Activated CD8-positive, alpha-beta memory T cell treated with anti-CD3 and anti-CD28 coated beads for 48 hours (primary cell): ENCODE measurements around the gene KLHL8.
"Not testable (repeated sequence)": the region's sequence is repeated elsewhere in the genome, so short reads cannot be mapped to it uniquely, and the experiment has no call there.

Source experiments
- DNase-seq, 3 experiments: peaks; one replicate each; pipeline ENCODE4 v3.0.0-alpha.2; 2020; ENCODE audit warnings: low read depth in 2 of 3, low spot score in 2 of 3

KLHL8 gene

DNA sequence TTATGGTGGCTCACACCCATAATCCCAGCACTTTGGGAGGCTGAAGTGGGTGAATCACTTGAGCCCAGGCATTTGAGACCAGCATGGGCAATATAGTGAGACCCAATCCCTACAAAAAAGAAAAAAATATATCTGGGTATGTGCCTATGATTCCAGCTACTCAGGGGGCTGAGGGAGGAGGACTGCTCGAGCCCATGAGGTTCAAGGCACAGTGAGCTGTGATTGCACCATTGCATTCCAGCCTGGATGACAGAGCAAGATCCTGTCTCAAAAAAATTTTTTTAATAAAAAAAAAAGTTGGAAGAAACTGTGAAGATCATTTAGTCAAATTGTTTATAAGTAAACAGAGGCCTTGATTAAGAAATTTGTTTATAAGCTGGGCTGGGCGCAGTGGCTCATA lies 39.7 kb downstream of the KLHL8 start:
- DNase-seq = no peak

DNA sequence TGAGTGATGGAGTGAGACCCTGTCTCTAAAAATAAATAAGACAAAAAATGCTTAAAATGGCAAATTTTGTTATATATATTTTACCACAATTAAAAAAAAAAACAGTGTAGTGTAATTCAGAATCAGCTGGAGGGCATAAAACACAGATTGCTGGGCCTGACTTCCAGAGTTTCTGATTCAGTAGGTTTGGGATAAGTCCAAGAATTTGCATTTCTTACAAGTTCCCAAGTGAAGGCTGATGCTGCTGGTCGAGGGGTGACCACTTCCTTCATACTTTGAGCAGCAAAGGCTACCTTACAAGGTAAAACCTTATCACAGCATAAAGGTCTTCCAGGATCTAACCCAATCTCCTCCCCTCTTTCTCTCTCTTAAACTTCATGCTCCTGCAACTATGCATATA lies 40.7 kb downstream of the KLHL8 start:
- DNase-seq = no peak

DNA sequence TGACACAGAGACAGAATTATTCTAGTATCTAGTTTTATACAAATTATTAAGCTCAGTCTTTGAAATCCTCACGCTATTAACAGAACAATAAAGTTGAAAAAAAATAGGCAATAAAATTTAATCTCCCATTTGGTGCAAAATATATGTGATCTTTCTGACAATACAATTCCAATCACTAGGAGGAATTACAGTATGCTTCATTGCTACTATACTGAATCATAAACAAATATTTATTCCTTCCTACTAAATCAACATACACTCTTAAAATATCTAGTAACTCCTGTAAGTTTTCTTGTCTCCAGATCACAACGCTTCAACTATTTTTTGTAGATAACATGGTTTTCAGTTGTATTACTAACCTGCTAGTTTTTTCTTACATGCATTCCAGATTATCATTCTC lies 45.7 kb downstream of the KLHL8 start:
- no peak for DNase-seq

DNA sequence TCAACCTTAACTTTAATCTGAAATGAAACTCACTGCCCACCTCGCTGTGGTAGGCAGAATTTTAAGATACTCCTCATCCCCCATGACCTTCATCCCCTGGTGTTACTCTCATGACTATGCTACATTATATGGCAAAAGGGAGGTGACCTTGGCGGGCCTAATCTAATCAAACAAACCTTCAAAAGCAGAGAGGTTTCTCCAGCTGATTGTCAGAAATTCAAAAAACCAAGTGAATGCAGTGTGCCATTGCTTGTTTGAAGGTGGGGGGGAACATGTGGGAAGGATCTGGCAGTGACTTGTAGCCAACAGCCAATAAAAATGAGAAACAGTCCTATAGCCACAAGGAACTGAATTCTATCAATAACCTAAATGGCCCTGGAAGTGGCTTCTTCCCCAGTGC lies 48.5 kb downstream of the KLHL8 start:
- DNase-seq = no peak

DNA sequence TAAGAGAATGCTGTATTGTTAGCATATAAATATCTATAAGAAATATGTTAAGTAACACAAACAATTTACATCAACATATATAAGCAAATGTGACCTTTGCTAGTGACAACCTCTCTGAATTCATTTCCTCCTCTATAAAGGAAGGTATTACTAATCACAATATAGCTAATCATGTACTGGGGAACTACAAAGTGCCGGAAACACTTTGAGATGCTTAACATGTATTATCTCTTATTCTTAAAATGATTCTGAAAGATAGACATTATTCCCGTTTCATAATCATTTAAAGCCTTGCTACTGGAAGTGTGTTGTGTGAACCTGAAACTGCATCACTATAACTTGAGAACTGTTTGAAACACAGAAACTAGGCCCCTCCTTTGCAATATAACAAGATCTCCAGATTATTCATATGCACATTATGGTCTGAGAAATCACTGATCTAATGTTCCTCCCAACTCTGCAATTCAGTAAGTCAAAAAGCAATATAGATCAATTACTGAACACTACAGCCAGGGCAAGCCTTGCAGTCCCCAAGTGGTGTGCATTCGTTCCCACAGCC lies 54.0 kb downstream of the KLHL8 start:
- DNase-seq = no peak

DNA sequence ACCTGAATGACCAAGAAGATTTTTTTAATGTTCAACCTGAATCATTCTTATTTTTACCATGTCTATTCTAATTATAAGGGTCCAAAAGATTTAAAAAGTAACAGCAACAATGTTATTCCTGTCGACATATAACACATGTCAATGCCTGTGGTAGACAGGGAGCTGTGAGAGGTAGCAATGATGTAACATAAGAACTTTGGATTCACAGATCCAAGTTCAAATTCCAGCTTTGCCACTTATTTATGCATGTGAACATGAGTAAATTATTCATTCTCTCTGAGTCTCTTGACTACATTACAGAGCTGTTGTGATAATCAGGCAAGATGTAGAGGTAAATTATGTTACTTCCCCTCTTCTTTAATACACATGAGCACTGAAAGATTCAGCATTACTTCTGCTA lies 54.5 kb downstream of the KLHL8 start:
- no peak for DNase-seq

DNA sequence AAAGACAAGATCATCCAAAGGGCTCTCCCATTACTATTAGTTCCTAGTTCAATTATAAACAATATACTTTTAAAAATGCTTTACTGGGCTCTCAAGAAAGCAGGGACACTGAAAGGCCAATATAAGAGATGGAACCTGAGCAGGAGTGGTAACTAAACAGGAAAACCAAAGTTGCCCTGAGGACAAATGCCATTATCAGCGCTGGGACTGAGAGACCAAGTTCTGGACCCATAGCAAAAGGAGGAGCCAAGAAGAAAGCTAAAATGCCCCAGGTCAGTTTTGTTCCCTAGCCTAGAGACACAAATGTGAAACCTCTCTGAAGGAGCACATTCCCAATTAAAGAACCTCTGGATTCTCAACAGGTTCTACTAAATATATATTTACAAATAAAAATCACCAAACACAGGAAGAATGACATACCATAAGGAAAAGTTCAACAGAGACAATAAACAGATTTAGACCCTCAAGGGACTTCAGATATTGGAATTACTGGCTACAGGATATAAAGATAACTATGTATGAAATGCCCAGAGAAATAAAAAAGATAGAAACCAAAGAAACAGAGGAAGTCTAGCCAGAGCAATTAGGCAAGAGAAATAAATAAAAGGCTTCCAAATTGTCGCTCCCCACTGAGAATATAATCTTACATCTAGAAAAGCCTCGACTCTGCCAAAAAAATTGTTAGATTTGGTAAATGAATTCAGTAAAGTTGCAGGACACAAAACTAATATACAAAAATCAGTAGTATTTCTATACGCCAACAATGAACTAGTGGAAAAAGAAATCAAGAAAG lies 67.1 kb downstream of the KLHL8 start:
- DNase-seq = no peak

DNA sequence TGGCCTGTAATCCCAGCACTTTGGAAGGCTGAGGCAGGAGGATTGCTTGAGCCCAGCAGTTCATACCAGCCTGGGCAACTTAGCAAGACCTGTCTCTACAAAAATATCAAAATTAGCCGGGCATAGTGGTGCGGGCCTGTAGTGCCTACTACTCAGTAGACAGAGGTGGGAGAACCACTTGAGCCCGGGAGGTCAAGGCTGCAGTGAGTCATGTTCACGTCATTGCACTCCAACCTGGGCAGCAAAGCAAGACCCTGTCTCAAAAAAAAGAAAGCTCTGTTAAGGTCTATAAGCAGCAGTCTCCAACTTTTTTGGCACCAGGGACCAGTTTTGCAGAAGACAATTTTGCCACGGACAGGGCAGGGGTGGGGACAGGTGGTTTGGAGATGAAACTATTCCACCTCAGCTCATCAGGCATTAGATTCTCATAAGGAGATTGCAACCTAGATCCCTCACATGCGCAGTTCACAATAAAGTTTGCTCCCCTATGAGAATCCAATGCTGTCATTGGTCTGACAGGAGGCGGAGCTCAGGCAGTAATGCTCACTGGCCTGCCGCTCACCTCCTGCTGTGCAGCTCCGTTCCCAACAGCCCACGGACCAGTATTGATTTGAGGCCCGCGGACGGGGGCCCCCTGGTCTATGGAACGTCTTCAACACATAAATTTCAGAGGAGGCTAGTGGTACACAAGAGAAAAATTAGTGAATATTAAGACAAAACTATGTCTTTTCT lies 67.9 kb downstream of the KLHL8 start:
- no peak for DNase-seq

DNA sequence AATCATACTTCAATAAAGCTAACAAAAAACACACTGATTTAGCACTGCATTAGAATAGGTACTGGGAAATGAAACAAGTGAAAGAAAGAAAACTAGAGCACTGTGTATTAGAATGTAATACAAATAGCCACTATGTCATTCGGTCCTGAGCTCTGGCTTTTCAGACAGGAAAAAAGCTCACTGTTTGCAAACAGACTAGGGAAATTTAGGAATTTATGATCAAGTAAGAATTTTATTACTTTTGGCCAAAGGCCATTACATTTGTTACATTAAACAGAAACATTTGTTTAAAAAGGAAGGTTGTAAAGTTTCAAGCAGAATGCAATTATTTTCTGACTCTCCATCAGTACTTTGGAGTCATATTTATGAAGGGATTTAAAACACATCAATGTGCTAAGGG lies 68.7 kb downstream of the KLHL8 start:
- no peak for DNase-seq

DNA sequence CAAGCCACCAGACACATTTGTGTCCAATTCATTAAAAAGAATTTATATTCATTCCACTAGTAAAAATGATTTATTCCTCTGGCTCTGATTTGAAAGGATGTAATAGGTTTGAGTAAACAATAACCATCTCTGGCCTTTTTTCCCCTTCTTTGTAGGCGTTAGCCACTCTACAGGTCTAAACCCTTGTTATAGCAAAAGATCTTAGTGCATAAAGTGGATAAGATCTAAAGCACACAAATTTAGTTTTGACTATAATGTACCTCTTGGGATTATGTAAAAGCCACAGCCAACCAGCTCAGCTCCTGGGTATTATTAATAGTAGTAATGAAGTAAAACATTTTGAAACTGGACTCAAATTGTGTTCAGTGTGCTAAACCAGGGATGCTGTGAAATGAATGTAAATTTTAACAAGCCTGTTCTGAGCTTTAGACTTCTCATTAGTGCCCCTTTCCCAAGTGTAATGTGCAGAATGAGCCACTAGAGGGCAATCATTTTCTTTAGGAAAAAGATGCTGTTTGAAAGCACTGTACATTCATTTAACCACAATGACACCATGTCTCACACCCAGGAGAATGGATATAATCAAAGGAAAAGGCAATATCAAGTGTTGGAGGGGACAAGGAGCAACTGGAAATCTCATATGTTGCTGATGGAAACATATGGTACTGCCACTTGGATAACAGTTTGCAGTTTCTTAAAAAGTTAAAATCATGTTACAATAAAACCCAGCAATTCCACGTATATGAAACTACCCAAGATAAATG lies 69.7 kb downstream of the KLHL8 start:
- DNase-seq = peak in 1 of 3 experiments; percentile 24

DNA sequence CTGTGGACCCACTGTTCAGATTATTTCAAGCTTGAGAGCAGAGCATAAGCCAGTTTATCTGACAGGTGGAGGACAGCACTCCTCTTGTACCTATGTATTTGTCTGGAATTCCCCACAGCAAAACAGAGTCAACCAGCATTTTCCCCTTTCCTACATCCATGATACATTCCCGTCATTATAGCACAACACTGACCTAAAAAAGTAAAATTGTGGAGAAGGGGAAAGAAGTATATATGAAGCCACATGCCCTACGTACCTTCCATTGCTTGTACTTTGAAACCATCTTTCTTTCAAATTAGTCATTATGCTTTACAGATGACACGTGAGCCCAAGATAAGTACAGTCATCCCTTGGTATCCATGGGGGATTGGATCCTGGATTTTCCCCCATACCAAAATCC lies 73.3 kb downstream of the KLHL8 start:
- no peak for DNase-seq

DNA sequence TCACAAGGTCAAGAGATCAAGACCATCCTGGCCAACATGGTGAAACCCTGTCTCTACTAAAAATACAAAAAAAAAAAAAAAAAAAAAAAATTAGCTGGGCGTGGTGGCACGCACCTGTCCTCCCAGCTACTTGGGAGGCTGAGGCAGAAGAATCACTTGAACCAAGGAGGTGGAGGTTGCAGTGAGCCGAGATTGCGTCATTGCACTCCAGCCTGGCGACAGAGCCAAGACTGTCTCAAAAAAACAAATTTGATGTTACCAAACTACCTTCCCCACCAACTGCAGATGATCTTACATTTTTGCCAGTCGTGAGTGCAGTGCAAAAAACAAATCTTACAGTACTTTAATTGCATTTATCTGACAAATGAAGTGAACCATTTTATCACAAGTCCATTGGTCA lies 74.5 kb downstream of the KLHL8 start:
- not testable (repeated sequence) for DNase-seq

DNA sequence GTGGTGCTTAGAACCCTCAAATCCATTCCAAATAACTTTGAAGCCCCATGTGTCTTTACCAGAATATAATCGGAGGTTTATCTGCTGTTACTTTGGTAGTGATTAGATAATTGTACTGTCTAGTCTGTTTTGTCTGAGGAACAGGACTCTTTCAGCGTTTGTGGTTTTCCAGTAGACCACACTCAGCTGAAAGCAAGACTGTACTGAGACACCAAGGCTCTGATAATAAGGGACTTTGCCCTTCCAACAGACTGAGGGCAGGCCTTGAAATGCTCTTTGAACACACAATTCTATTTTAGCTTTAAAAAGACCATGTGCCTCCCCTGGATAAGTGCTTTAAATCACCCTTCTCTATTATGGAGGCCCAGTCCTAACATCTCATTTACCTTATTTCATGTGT lies 76.1 kb downstream of the KLHL8 start:
- DNase-seq = no peak

DNA sequence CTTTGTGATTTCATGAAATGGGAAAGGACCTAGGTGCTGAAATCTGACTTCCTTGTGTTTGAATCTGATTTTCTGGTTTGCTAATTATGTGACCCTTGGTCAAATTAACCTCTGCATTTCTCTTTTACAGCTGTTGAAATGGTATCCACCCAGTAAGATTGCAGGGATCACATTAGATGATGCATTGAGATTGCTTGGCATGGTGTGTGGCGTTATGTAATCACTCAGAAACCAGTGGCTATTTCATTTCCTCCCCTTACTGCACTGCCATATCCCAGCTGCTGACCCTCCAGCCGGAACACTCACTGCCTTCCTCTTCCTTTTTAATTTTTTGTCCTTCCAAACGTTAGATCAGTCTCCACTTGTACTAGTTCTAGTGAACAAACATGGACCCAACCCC lies 79.0 kb downstream of the KLHL8 start:
- DNase-seq = no peak

DNA sequence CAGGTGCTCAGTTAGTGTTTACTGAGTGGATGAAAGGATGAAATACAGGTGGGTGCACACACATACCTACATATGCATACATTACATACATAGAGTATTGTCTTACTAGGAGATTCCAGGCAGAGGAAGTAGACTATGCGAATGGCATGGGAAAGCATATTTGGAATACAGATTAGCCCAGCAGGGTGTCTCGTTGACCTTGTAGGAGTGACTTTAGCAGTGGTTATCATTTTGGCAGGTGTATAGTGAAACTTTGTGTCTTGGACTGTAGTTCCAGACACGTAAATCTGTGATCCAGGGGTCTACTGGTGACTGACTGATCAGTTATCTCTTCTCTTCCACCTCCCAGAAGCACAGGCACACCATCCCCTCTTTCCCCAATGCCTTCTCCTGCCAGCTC lies 86.3 kb downstream of the KLHL8 start:
- no peak for DNase-seq

DNA sequence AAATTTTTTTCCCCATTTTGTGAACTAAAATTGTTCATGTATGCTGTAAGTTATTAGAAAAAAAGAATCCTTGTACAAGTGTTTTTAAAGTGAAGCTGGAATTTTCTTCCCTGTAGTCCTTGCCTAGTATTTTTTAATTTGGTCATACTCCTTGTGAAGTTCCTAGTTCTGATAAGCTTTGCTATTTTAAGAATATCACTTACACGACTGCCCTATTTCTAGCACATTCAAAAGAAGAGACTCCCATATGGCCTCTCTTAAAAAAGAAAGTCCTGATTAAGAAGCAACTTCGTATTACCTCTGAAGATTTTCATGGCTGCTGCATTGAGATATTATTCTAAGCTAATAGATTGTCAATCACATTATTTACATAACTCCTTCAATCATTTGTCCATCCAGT lies 87.2 kb downstream of the KLHL8 start:
- DNase-seq = no peak

DNA sequence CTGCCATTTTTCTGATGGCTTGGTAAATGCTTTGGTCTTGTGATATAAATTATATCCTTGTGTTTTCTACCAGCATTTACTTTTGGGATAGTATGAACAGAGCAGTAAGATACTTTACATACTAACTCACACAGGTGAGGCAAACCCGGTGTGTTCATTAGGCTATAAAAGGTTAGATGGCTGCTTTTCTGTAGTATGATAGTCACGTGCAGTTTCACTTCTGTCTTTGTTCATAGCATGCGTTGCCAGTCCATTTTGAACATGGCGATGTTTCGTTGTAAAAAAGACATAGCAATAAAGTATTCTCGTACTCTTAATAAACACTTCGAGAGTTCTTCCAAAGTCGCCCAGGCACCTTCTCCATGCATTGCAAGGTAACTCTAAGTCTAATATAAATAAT lies 88.4 kb downstream of the KLHL8 start:
- no peak for DNase-seq

DNA sequence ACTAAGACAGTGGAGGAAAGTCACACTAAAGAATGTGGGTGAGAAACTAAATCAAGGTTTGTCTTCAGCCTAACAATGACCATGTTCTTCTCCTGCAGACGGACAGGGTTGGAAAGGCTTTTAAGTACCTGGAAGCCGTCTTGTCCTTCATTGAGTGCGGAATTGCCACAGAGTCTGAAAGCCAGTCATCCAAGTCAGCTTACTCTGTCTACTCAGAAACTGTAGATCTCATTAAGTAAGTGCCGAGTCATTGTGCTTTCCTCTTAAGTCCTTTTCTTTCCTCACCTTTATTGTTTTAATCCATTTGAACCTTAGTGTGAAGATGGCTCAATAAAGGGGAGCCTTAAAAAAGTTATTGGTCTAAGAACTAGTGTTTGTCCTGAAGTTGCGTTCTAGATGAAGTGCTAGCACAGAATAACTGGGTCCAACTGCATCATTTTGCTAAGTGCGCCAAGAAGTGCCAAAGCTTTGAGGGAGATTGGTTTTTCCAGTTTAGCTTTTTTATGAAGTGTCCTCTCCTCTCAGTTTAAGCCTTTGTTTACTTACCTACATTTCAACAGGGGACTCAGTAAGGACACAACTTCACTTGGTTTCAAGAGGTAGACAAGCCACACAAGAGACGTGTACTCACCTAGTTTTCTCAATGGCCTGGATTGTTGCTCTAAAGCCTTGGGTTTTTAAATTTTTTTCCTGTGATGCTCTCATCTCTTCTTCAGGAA lies 89.3 kb downstream of the KLHL8 start:
- no peak for DNase-seq

DNA sequence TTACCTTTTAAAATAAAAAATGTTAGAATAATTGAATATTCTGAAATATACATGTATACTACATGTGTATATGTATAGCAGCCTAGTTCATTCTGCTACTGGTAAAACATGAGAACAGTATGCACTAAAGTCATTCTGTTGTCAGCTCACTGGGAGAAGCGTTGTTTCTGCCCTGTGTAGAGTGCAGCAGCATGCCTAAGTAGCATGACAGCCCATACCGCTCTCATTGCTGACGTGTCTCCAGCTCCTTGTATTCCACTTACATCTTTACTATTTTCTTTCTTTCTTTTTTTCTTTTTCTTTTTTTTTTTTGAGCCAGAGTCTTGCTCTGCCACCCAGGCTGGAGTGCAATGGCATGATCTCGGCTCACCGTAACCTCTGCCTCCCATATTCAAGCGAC lies 90.7 kb downstream of the KLHL8 start:
- DNase-seq = no peak

DNA sequence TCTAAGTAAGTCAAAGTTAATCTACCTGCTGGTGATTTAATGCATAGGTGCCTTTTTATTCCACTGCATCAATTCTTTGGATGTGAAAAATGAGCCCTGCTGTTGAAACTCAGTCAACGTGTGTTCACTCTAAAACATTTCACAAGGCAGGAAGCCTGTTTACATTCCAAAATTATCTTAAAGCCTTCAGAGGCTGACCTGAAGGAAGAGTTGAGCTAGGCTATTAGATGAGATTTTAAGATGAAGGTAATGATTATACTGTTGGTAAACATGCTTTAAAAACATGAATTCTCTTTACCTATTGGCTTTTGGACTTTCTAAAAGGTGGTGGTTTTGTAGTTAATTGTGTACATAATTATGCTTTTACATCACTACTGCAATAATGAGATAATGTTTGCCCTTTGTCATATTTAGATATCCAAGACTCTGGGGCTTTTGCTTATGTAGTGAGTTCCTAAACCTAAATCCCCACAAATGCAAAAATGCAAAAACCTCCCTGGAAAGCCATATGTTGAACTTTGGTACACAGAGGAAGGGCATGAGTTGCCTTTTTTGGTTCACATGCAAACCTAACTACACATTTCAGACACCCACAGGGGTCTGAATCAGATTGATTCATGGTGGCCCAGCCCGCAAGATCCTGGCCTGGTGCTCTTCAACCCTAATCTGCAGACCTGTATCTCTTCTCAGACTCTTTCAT lies 92.3 kb downstream of the KLHL8 start:
- no peak for DNase-seq

DNA sequence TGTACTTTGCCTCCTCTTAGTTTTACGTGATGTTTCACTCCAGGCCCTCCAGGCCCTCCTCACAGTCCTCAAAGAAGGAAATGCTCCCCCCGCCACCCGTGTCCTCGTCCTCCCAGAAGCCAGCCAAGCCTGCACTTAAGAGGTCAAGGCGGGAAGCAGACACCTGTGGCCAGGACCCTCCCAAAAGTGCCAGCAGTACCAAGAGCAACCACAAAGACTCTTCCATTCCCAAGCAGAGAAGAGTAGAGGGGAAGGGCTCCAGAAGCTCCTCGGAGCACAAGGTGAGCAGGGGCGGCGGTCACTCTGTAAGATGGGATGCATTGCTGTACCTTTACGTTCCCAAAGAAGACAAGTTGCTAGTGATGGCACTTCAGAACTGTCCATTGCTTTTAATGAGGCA lies 94.4 kb downstream of the KLHL8 start:
- DNase-seq = no peak
